Measurements from ENCODE around the gene SKIC8.

Gene SKIC8

GRCh38 chr15:78299101-78299930 lies at the start of gene SKIC8:
Gene SKIC8, minus strand, starts transcription at chr15:78299609. Its CDS starts 3,923 bp downstream, at chr15:78295686.
- DNase-seq (ENCODE audit: extremely low read depth, insufficient read length), result peak; percentile 97
- H3K27me3 ChIP-seq (replicated peaks; ENCODE audit: control insufficient read depth, insufficient read depth, low read length), result no peaks in the 10 kb centered on the region
- no peak for TF ChIP-seq CTCF (IDR thresholded peaks at IDR 0.05; ENCODE audit: insufficient read depth, low read length, poor library complexity, severe bottlenecking)
- peaks cover 2% of the 10 kb centered on the region for H3K36me3 ChIP-seq (ENCODE audit: control insufficient read depth, insufficient read depth, low read length)
- H3K4me3 ChIP-seq (replicated peaks; ENCODE audit: low read depth, low read length), result peak within 1 kb of the TSS; percentile 97

GRCh38 chr15:78347586-78348543 lies 48.5 kb upstream of the SKIC8 start:
- Histone ChIP-seq H3K4me3 (replicated peaks; ENCODE audit: low read depth, low read length) (no peak overlapping the region), H3K36me3 (ENCODE audit: control insufficient read depth, insufficient read depth, low read length) (no peaks in the 10 kb centered on the region), H3K27me3 (replicated peaks; ENCODE audit: control insufficient read depth, insufficient read depth, low read length) (peaks cover 3% of the 10 kb centered on the region)
- DNase-seq (ENCODE audit: extremely low read depth, insufficient read length), result no peak
- TF ChIP-seq CTCF (IDR thresholded peaks at IDR 0.05; ENCODE audit: insufficient read depth, low read length, poor library complexity, severe bottlenecking), result no peak

- Histone ChIP-seq H3K4me3 (replicated peaks; ENCODE audit: low read depth, low read length) (no peak overlapping the region), H3K36me3 (ENCODE audit: control insufficient read depth, insufficient read depth, low read length) (no peaks in the 10 kb centered on the region), H3K27me3 (replicated peaks; ENCODE audit: control insufficient read depth, insufficient read depth, low read length) (peaks cover 3% of the 10 kb centered on the region)
- DNase-seq (ENCODE audit: extremely low read depth, insufficient read length), result no peak
- no peak for TF ChIP-seq CTCF (IDR thresholded peaks at IDR 0.05; ENCODE audit: insufficient read depth, low read length, poor library complexity, severe bottlenecking)
Measured at GRCh38 chr15:78345396-78346125, 46.2 kb upstream of the SKIC8 start.

GRCh38 chr15:78343276-78344060 lies 44.1 kb upstream of the SKIC8 start:
- no peak for TF ChIP-seq CTCF (IDR thresholded peaks at IDR 0.05; ENCODE audit: insufficient read depth, low read length, poor library complexity, severe bottlenecking)
- DNase-seq (ENCODE audit: extremely low read depth, insufficient read length), result no peak
- Histone ChIP-seq H3K4me3 (replicated peaks; ENCODE audit: low read depth, low read length) (no peak overlapping the region), H3K36me3 (ENCODE audit: control insufficient read depth, insufficient read depth, low read length) (no peaks in the 10 kb centered on the region), H3K27me3 (replicated peaks; ENCODE audit: control insufficient read depth, insufficient read depth, low read length) (peaks cover 5% of the 10 kb centered on the region)

GRCh38 chr15:78342021-78342420 lies 42.6 kb upstream of the SKIC8 start:
- TF ChIP-seq CTCF (IDR thresholded peaks at IDR 0.05; ENCODE audit: insufficient read depth, low read length, poor library complexity, severe bottlenecking), result no peak
- DNase-seq (ENCODE audit: extremely low read depth, insufficient read length), result no peak
- Histone ChIP-seq H3K27me3 (replicated peaks; ENCODE audit: control insufficient read depth, insufficient read depth, low read length) (peaks cover 5% of the 10 kb centered on the region), H3K36me3 (ENCODE audit: control insufficient read depth, insufficient read depth, low read length) (no peaks in the 10 kb centered on the region), H3K4me3 (replicated peaks; ENCODE audit: low read depth, low read length) (no peak overlapping the region)
